22Rv1 (cell line): ENCODE results near the gene ZC3H11A.
"Not testable (repeated sequence)": the region's sequence is repeated elsewhere in the genome, so short reads cannot be mapped to it uniquely, and the experiment has no call there.

Experiments
- CTCF ChIP-seq: fragments of 450-650 bp; IDR thresholded peaks from 2 replicates; pipeline ENCODE4 v1.5.1; 2017; ENCODE audit warnings: mild to moderate bottlenecking
- ZFX ChIP-seq: fragments of 450-650 bp; IDR thresholded peaks from 2 replicates; pipeline ENCODE4 v1.6.1; 2017; ENCODE audit warnings: antibody characterized with exemption, borderline replicate concordance

DNA sequence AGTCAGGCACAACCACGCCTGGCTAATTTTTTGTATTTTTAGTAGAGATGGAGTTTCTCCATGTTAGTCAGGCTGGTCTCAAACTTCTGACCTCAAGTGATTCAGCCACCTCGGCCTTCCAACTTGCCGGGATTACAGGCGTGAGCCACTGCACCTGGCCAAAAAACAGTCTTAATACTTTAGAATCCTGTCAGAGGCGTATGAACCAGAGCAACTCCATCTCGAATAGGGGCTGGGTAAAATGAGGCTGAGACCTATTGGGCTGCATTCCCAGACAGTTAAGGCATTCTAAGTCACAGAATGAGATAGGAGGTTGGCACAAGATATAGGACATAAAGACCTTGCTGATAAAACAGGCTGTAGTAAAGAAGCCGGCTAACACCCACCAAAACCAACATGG lies 33.5 kb upstream of the ZC3H11A start:
- not testable (repeated sequence) for TF ChIP-seq CTCF, ZFX
